Kidney (tissue), 14 donors: Measurements from ENCODE around the gene GGT6. TPM values are rescaled to one million over a fixed set of nuclear protein-coding genes. Genes with fewer than 3 reads are reported as not detected.

Source experiments
- DNase-seq, 5 donors: peaks; one replicate each; pipeline ENCODE4 v3.0.0-alpha.2; 2013 to 2020
- FAIRE-seq: peaks from 2 replicates; lab custom pipeline; 2012; peaks lifted over from hg19 to GRCh38; lab: Jason Lieb, UNC
- H3K27ac ChIP-seq, 2 donors: one replicate each; pipeline ENCODE4 v1.7.0; 2013; ENCODE audit warnings: low read depth in 2 of 2, low read length in 2 of 2, inconsistent platforms in 1 of 2
- H3K27me3 ChIP-seq: one replicate; pipeline ENCODE4 v1.7.1; 2013; ENCODE audit warnings: low read length, inconsistent platforms; ENCODE audit not compliant: control insufficient read depth, insufficient read depth
- H3K36me3 ChIP-seq, 3 donors: one replicate each; pipeline versions ENCODE4 v1.7.0 to v1.7.1; 2013; ENCODE audit warnings: low read length in 3 of 3, control low read depth in 1 of 3, inconsistent platforms in 1 of 3; ENCODE audit not compliant: insufficient read depth in 3 of 3, control insufficient read depth in 2 of 3
- H3K4me1 ChIP-seq, 3 donors: one replicate each; pipeline versions ENCODE4 v1.7.0 to v1.7.1; 2013; ENCODE audit warnings: low read length in 3 of 3, inconsistent platforms in 1 of 3, low read depth in 1 of 3; ENCODE audit not compliant: control insufficient read depth in 2 of 3, insufficient read depth in 2 of 3
- H3K4me3 ChIP-seq, 3 donors: one replicate each; pipeline versions ENCODE4 v1.7.0 to v1.8.1; 2013; ENCODE audit warnings: low read length in 3 of 3, control low read depth in 1 of 3, inconsistent platforms in 1 of 3
- H3K9ac ChIP-seq, 3 donors: one replicate each; pipeline versions ENCODE4 v1.7.0 to v1.7.1; 2013; ENCODE audit warnings: low read length in 3 of 3, control low read depth in 1 of 3, inconsistent platforms in 1 of 3
- H3K9me3 ChIP-seq, 3 donors: one replicate each; pipeline versions ENCODE4 v1.7.0 to v1.7.1; 2013; ENCODE audit warnings: low read length in 3 of 3, control low read depth in 1 of 3, inconsistent platforms in 1 of 3; ENCODE audit not compliant: control insufficient read depth in 2 of 3, insufficient read depth in 1 of 3
- CTCF ChIP-seq: IDR thresholded peaks from 3 replicates; pipeline ENCODE4 v1.5.1; 2012; ENCODE audit warnings: mild to moderate bottlenecking, moderate library complexity, borderline replicate concordance; ENCODE audit not compliant: insufficient read depth; ENCODE audit errors: extremely low read depth
- intact Hi-C: fragments of 100-400 bp; cut with DNase I; formaldehyde crosslinking; loops from one replicate; pipeline ENCODE4 v1.11.1; 2022
- polyA plus RNA-seq: library from polyadenylated mRNA; stranded (reverse); fragments of 350-450 nt; fragmentation: Illumina TruSeq; extraction: RNeasy Lipid Tissue Mini Kit (QIAGEN cat#74804); gene quantifications from one replicate; pipeline ENCODE4 v1.2.3, GENCODE V29; 2014; ENCODE audit warnings: low read depth, low replicate concordance; ENCODE audit not compliant: insufficient read depth
- total RNA-seq: library from RNA; stranded (reverse); fragmentation: NEBNext Ultra II Directional; extraction: Animal tissue kit (Norgen Biotek cat#: 25700); gene quantifications from one replicate; pipeline ENCODE4 v1.2.1, GENCODE V29; 2021
- donor health status: control.
- donor health status: control.
- donor health status: control.
- donor health status: control.
- donor health status: control.
- donor health status: DM: yes; HTN: yes; CAD: no.
- donor health status: Normal renal cell carcinoma (clear cell type).

Gene GGT6
- total and polyA plus RNA-seq, 2 donors from 2014 or later: 16.8 to 51.4 TPM

GRCh38 chr17:4544135-4544950, 16.0 kb downstream of the GGT6 start:
- no peak overlapping the region for H3K27ac ChIP-seq
- H3K36me3 ChIP-seq: peaks cover 0 to 14% (median 10%) of the 10 kb centered on the region in 3 donors
- H3K4me3 ChIP-seq: no peak overlapping the region
- no peaks in the 10 kb centered on the region for H3K9me3 ChIP-seq
- TF ChIP-seq CTCF: no peak
- intact Hi-C loops: no loop called here
- DNase-seq (peak in 1 of 5 donors; percentile 70), FAIRE-seq (no peak)
- no peaks in the 10 kb centered on the region for H3K27me3 ChIP-seq
- H3K9ac ChIP-seq: no peak overlapping the region
- peaks cover 0 to 5% (median 4%) of the 10 kb centered on the region in 3 donors for H3K4me1 ChIP-seq

GRCh38 chr17:4543557-4544026, 16.8 kb downstream of the GGT6 start:
- H3K36me3 ChIP-seq: peaks cover 0 to 10% (median 10%) of the 10 kb centered on the region in 3 donors
- no peaks in the 10 kb centered on the region for H3K27me3 ChIP-seq
- H3K4me3 ChIP-seq: no peak overlapping the region
- FAIRE-seq (no peak), DNase-seq (peak in 1 of 5 donors; percentile 75)
- H3K9me3 ChIP-seq: no peaks in the 10 kb centered on the region
- TF ChIP-seq CTCF: no peak
- intact Hi-C loops: no loop called here
- H3K9ac ChIP-seq: no peak overlapping the region
- H3K4me1 ChIP-seq: peaks cover 0 to 5% (median 4%) of the 10 kb centered on the region in 3 donors
- no peak overlapping the region for H3K27ac ChIP-seq

GRCh38 chr17:4542726-4543191, 17.6 kb downstream of the GGT6 start:
- no peak overlapping the region for H3K27ac ChIP-seq
- intact Hi-C loops: no loop called here
- DNase-seq: no peak

More at GRCh38 chr17:4542726-4543191, 17.6 kb downstream of the GGT6 start:
- H3K9ac ChIP-seq: no peak overlapping the region
- peaks cover 0 to 5% (median 4%) of the 10 kb centered on the region in 3 donors for H3K4me1 ChIP-seq
- no peak for TF ChIP-seq CTCF
- no peaks in the 10 kb centered on the region for H3K9me3 ChIP-seq
- H3K27me3 ChIP-seq: no peaks in the 10 kb centered on the region
- H3K4me3 ChIP-seq: no peak overlapping the region
- FAIRE-seq: no peak
- H3K36me3 ChIP-seq: peaks cover 0 to 10% (median 8%) of the 10 kb centered on the region in 3 donors
